ENCODE results near the gene RMND5B.

- TF ChIP-seq CTCF (IDR thresholded peaks at IDR 0.05 in 8 of 11, conservative IDR thresholded peaks at IDR 0.05 in 3 of 11): no peak
- no peak for TF ChIP-seq POLR2AphosphoS5 (IDR thresholded peaks at IDR 0.05)
- no peak for TF ChIP-seq POLR2A (IDR thresholded peaks at IDR 0.05)
Measured at GRCh38 chr5:178192244-178192643, 61.4 kb downstream of the RMND5B start.
